CD4-positive, alpha-beta T cell (primary cell): ENCODE data around the gene TAF1C. TPM values are rescaled to one million over a fixed set of nuclear protein-coding genes. Genes with fewer than 3 reads are reported as not detected.

Source experiments
- ATAC-seq: fragments of 200-7000 bp; cut with Tn5 transposase; one replicate; pipeline ENCODE4 v1.10.0; 2022; ENCODE audit warnings: mild to moderate bottlenecking; ENCODE audit not compliant: poor library complexity
- CTCF ChIA-PET: fragments of 350-600 bp; sonication (Branson Sonifier 250); formaldehyde crosslinking; loops from one replicate; lab custom pipeline; 2021; ENCODE audit warnings: antibody characterized with exemption, inconsistent platforms; lab: Charles Lee
- POLR2A ChIA-PET: fragments of 350-600 bp; sonication (Branson Sonifier 250); formaldehyde crosslinking; loops from one replicate; lab custom pipeline; 2021; ENCODE audit warnings: antibody characterized with exemption, inconsistent platforms; lab: Charles Lee
- DNase-seq, 14 experiments: peaks; one replicate each; pipeline ENCODE4 v3.0.0-alpha.2; 2013 to 2020; ENCODE audit warnings: mixed read lengths in 2 of 14
- H3K27ac ChIP-seq, 2 donors: one replicate each; pipeline versions ENCODE4 v1.5.1 to v1.7.0; 2013; ENCODE audit warnings: low read length in 2 of 2, low read depth in 1 of 2, mild to moderate bottlenecking in 1 of 2
- H3K27me3 ChIP-seq, 2 experiments: 1 replicate in 1 of 2; 2 replicates in 1 of 2; pipeline versions ENCODE4 v1.6.1 to v1.7.0; 2013; ENCODE audit warnings: low read length in 2 of 2, control low read depth in 1 of 2, mild to moderate bottlenecking in 1 of 2, moderate library complexity in 1 of 2; ENCODE audit not compliant: insufficient read depth in 2 of 2, control insufficient read depth in 1 of 2
- H3K36me3 ChIP-seq: one replicate; pipeline ENCODE4 v1.6.1; 2013; ENCODE audit warnings: low read length, control low read depth; ENCODE audit not compliant: insufficient read depth
- H3K4me1 ChIP-seq: one replicate; pipeline ENCODE4 v1.6.1; 2013; ENCODE audit warnings: low read length, control low read depth; ENCODE audit not compliant: insufficient read depth
- H3K4me3 ChIP-seq: one replicate; pipeline ENCODE4 v1.5.1; 2013; ENCODE audit warnings: mild to moderate bottlenecking, low read length, moderate library complexity
- H3K9me3 ChIP-seq, 2 experiments: 1 replicate in 1 of 2; 2 replicates in 1 of 2; pipeline versions ENCODE4 v1.6.1 to v1.7.0; 2013; ENCODE audit warnings: low read length in 2 of 2, mild to moderate bottlenecking in 2 of 2, control low read depth in 1 of 2, moderate library complexity in 1 of 2; ENCODE audit not compliant: control insufficient read depth in 1 of 2, insufficient read depth in 1 of 2
- H3K27ac Mint-ChIP-seq: one replicate; pipeline ENCODE4 v1.8.0; 2020; ENCODE audit warnings: mixed read lengths
- H3K27me3 Mint-ChIP-seq: one replicate; pipeline ENCODE4 v1.8.0; 2021; ENCODE audit warnings: mixed read lengths
- H3K36me3 Mint-ChIP-seq: one replicate; pipeline ENCODE4 v1.8.0; 2021; ENCODE audit warnings: low read depth, mixed read lengths
- H3K4me1 Mint-ChIP-seq: one replicate; pipeline ENCODE4 v1.8.0; 2021; ENCODE audit warnings: low read depth, mixed read lengths
- H3K4me3 Mint-ChIP-seq: one replicate; pipeline ENCODE4 v1.8.0; 2020; ENCODE audit warnings: mild to moderate bottlenecking, mixed read lengths
- H3K9me3 Mint-ChIP-seq: one replicate; pipeline ENCODE4 v1.8.0; 2020; ENCODE audit warnings: mixed read lengths
- intact Hi-C, 2 experiments: fragments of 100-400 bp; cut with DNase I in 1 of 2; cut with micrococcal nuclease in 1 of 2; formaldehyde crosslinking; loops; one replicate each; pipeline versions ENCODE4 v1.15.1 to v1.9.0; 2023 to 2025; cut with DNase I, micrococcal nuclease
- total RNA-seq, 174 experiments: library from RNA in 2 of 174; stranded (reverse) in 2 of 174; gene quantifications; one replicate each; pipeline ENCODE4 v1.2.3 and lab custom pipeline; 2021 to 2026
- TF ChIP-seq, protein P1 (sequence below): fragments of 200-600 bp; IDR thresholded peaks from one replicate; pipeline ENCODE4 v1.8.0; 2022; ENCODE audit warnings: antibody characterized with exemption, mild to moderate bottlenecking

Gene TAF1C
- total RNA-seq, 2 experiments from 2014 or later = 75.6 to 82.1 TPM

DNA sequence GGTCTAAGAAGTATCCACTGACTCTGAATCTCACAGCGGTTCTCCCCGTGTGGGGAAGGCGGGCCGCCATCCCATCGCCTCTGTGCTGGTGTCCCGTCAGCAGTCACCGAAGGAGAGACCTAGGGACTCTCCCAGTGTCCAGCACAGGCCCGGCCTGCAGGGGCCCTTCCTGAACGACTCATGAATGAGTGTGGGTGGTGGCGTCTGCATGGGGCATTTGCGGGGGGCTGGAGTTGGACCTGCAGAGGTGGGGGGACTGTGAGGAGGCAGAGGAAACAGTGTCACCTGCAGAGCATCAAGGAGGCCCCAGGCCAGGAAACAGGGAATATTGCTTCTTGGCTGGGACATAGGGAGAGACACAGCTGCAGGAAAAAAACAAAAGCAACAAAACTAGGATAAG lies 42.6 kb upstream of the TAF1C start:
- no peak for DNase-seq

DNA sequence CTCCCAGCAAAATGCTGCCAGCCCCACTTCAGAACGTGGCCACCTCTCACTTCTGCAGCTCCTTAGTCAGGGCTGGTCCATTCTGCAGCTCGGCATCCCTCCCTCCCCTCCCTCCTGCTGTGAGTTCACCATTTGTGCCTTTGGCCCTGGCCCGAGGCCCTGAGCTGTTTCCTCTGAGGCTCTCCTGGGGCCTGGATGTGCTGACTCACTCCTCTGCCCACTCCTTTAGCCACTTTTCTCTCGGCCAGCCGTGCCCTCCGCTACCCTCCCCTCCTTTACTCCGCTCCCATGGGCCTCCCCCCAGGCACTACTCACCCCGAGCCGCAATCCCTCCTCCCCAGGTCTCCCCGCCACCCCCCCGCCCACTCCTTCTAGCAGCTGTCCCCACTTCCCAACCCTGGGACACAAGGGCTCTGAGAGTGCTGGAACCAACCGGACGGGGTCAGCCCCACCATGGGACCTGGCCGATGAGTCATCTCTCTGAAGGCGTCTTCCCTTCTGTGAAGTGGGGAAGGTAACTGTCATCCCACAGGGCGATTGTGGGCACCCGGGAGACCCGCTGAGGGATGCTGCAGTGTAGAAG lies 41.5 kb upstream of the TAF1C start:
- Histone ChIP-seq H3K27me3 (peaks cover 2 to 5% of the 10 kb centered on the region in 2 experiments), H3K9me3 (no peaks in the 10 kb centered on the region), H3K4me1 (no peaks in the 10 kb centered on the region), H3K27ac (no peak overlapping the region), H3K4me3 (no peak overlapping the region), H3K36me3 (no peaks in the 10 kb centered on the region)
- ChIA-PET POLR2A (no interaction called here), CTCF (no interaction called here)
- H3K27me3 Mint-ChIP-seq = peaks cover 27% of the 10 kb centered on the region
- intact Hi-C loops = no loop called here
- H3K9me3 Mint-ChIP-seq = no peaks in the 10 kb centered on the region
- H3K36me3 Mint-ChIP-seq = no peaks in the 10 kb centered on the region
- H3K4me3 Mint-ChIP-seq = no peak overlapping the region
- ATAC-seq = no peak
- no peak overlapping the region for H3K27ac Mint-ChIP-seq
- no peaks in the 10 kb centered on the region for H3K4me1 Mint-ChIP-seq
- DNase-seq = peak in 1 of 14 experiments; percentile 18
- TF ChIP-seq, protein P1, sequence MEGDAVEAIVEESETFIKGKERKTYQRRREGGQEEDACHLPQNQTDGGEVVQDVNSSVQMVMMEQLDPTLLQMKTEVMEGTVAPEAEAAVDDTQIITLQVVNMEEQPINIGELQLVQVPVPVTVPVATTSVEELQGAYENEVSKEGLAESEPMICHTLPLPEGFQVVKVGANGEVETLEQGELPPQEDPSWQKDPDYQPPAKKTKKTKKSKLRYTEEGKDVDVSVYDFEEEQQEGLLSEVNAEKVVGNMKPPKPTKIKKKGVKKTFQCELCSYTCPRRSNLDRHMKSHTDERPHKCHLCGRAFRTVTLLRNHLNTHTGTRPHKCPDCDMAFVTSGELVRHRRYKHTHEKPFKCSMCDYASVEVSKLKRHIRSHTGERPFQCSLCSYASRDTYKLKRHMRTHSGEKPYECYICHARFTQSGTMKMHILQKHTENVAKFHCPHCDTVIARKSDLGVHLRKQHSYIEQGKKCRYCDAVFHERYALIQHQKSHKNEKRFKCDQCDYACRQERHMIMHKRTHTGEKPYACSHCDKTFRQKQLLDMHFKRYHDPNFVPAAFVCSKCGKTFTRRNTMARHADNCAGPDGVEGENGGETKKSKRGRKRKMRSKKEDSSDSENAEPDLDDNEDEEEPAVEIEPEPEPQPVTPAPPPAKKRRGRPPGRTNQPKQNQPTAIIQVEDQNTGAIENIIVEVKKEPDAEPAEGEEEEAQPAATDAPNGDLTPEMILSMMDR = no peak

More for the DNA sequence above, 42.6 kb upstream of the TAF1C start:
- intact Hi-C loops = no loop called here
- H3K27me3 Mint-ChIP-seq = peaks cover 27% of the 10 kb centered on the region
- no peak for ATAC-seq
- H3K4me3 ChIP-seq = no peak overlapping the region
- H3K36me3 Mint-ChIP-seq = no peaks in the 10 kb centered on the region
- ChIA-PET POLR2A (no interaction called here), CTCF (no interaction called here)
- H3K27ac Mint-ChIP-seq = no peak overlapping the region
- no peaks in the 10 kb centered on the region for H3K4me1 Mint-ChIP-seq
- no peak overlapping the region for H3K4me3 Mint-ChIP-seq
- H3K9me3 Mint-ChIP-seq = no peaks in the 10 kb centered on the region
- no peaks in the 10 kb centered on the region for H3K9me3 ChIP-seq
- H3K36me3 ChIP-seq = no peaks in the 10 kb centered on the region
- no peak overlapping the region for H3K27ac ChIP-seq
- H3K27me3 ChIP-seq = peaks cover 5% of the 10 kb centered on the region in 2 experiments
- no peaks in the 10 kb centered on the region for H3K4me1 ChIP-seq
- TF ChIP-seq, protein P1 = no peak

DNA sequence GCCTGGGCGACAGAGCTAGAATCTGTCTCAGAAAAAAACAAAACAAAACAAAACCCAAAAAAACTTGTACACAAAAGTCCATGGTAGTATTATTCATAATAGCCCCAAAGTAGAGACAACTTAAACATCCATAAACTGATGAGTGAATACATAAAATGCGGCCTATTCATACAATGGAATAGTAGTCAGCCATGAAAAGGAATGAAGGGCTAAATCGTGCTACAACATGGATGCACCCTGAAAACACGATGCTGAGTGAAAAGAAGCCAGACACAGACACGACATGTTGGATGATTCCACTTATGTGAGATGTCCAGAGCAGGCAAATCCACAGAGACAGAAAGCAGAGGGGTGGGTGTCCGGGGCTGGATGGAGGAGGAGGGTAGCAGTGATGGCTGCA lies 40.7 kb upstream of the TAF1C start:
- DNase-seq (no peak), ATAC-seq (no peak)
- ChIA-PET CTCF (no interaction called here), POLR2A (no interaction called here)
- intact Hi-C loops = no loop called here
- H3K4me1 Mint-ChIP-seq = no peaks in the 10 kb centered on the region
- Histone ChIP-seq H3K27ac (no peak overlapping the region), H3K4me3 (no peak overlapping the region), H3K9me3 (no peaks in the 10 kb centered on the region), H3K4me1 (no peaks in the 10 kb centered on the region), H3K27me3 (peaks cover 2 to 5% of the 10 kb centered on the region in 2 experiments), H3K36me3 (no peaks in the 10 kb centered on the region)
- TF ChIP-seq, protein P1 = no peak
- H3K4me3 Mint-ChIP-seq = no peak overlapping the region
- H3K27me3 Mint-ChIP-seq = peaks cover 27% of the 10 kb centered on the region
- H3K36me3 Mint-ChIP-seq = no peaks in the 10 kb centered on the region
- no peaks in the 10 kb centered on the region for H3K9me3 Mint-ChIP-seq
- no peak overlapping the region for H3K27ac Mint-ChIP-seq
